ENCODE data around the gene METTL3. TPM values are rescaled to one million over a fixed set of nuclear protein-coding genes. Genes with fewer than 3 reads are reported as not detected.
A peak's percentile ranks its signal among the peaks of the same experiment; 100 is the strongest.

Gene METTL3
- total and polyA plus RNA-seq, 2 of the 13 experiments (the other 11 are each of a cell fraction or from before 2014, with no cell fraction given): 123 to 130 TPM

GRCh38 chr14:21527318-21527679 is 16.2 kb upstream of the METTL3 start (continued):
- TF ChIP-seq KLF15 (CRISPR knock-in tag; IDR thresholded peaks at IDR 0.05; ENCODE audit: borderline replicate concordance) (no peak), FIP1L1 (IDR thresholded peaks at IDR 0.05; ENCODE audit: borderline replicate concordance, insufficient read depth, low read depth, low read length) (no peak), ZNF143 (CRISPR knock-in tag; IDR thresholded peaks at IDR 0.05) (0 out of 2 replicates have a peak, but pooled peaks have one; percentile 9), ZBTB33 (CRISPR knock-in tag; IDR thresholded peaks at IDR 0.05) (no peak), HOMEZ (CRISPR knock-in tag; IDR thresholded peaks at IDR 0.05; ENCODE audit: low read depth) (no peak), CBX1 (IDR thresholded peaks at IDR 0.05; ENCODE audit: low read depth) (no peak), PHF8 (CRISPR knock-in tag; IDR thresholded peaks at IDR 0.05) (peak; percentile 5; the same call in 1 of the 2 replicates), KLF12 (CRISPR knock-in tag; IDR thresholded peaks at IDR 0.05; ENCODE audit: borderline replicate concordance) (no peak), HMGXB4 (CRISPR knock-in tag; IDR thresholded peaks at IDR 0.05; ENCODE audit: borderline replicate concordance in 1 of 2, low read depth in 1 of 2) (0 out of 4 replicates have a peak, but pooled peaks of 1 of the 2 experiments have one; percentile 7), ZNF674 (CRISPR knock-in tag; IDR thresholded peaks at IDR 0.05; ENCODE audit: low read depth) (no peak), ZNF619 (CRISPR knock-in tag; IDR thresholded peaks at IDR 0.05) (no peak), ZBTB7B (CRISPR knock-in tag; IDR thresholded peaks at IDR 0.05) (0 out of 2 replicates have a peak, but pooled peaks have one; percentile 7), SOX5 (CRISPR knock-in tag; IDR thresholded peaks at IDR 0.05; ENCODE audit: borderline replicate concordance) (no peak), ZNF510 (CRISPR knock-in tag; IDR thresholded peaks at IDR 0.05; ENCODE audit: low read depth) (peak; percentile 50; the same call in 1 of the 2 replicates), ZKSCAN5 (CRISPR knock-in tag; IDR thresholded peaks at IDR 0.05) (no peak), TIGD3 (CRISPR knock-in tag; IDR thresholded peaks at IDR 0.05; ENCODE audit: borderline replicate concordance) (no peak), E2F1 (CRISPR knock-in tag; IDR thresholded peaks at IDR 0.05) (no peak), PAX8 (CRISPR knock-in tag; IDR thresholded peaks at IDR 0.05; ENCODE audit: borderline replicate concordance) (no peak), ZNF296 (CRISPR knock-in tag; conservative IDR thresholded peaks at IDR 0.05) (no peak), ZMYM2 (CRISPR knock-in tag; IDR thresholded peaks at IDR 0.05) (0 out of 2 replicates have a peak, but pooled peaks have one; percentile 21), ZNF432 (CRISPR knock-in tag; IDR thresholded peaks at IDR 0.05; ENCODE audit: borderline replicate concordance) (no peak)
